ENCODE measurements around the gene KAT7. TPM values are rescaled to one million over a fixed set of nuclear protein-coding genes. Genes with fewer than 3 reads are reported as not detected.

Gene KAT7
- total RNA-seq, result 52.8 TPM
- long read RNA-seq, full-length matches to known transcripts, result 33 of 44 reads
- long read RNA-seq, partial matches to known transcripts, result 4 of 44 reads
- long read RNA-seq, other reads (novel, unspliced or antisense), result 7 of 44 reads

DNA sequence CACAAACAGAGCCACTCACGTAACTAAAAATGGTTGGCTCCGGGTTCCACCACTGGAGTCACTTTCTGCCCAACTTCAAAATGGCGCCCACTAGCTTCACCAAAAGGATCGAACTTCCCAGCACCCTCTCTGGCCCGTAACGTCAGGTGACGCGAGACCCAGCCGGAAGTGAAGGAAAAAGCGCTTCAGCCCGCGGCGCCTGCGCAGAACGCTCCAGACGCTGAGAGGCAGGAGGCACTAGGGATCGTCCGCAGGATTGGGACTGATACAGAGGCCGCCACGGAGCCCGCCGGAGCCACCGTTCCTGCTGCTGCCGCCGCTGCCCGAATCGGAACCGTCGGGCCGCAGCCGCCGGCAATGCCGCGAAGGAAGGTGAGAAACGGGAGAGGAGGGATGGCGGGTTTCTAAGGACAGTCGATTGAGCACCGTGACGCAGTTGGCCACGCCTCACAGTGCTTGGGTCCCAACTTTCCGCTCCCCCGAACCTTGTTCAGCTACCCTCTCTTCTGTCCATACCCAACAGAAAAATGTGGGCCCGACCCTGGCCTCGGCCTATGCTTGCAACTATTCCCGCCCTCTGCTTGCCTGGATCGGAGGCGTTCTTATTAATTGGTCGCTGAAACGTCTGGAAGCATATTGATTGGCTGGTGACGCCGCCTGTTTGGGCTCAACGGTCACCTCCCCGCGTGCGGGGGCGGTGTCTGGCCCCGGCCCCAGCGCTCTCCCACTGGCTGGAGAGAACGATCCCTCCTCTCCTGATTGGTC lies at the start of gene KAT7:
Gene KAT7, plus strand, starts transcription at position 204 of the 765 bp plus-strand sequence. Its CDS starts 154 bp downstream, at position 358.
- peak; percentile 95 for ATAC-seq
- DNase-seq, result peak; percentile 99
- intact Hi-C loops (cut with micrococcal nuclease), result no loop called here

DNA sequence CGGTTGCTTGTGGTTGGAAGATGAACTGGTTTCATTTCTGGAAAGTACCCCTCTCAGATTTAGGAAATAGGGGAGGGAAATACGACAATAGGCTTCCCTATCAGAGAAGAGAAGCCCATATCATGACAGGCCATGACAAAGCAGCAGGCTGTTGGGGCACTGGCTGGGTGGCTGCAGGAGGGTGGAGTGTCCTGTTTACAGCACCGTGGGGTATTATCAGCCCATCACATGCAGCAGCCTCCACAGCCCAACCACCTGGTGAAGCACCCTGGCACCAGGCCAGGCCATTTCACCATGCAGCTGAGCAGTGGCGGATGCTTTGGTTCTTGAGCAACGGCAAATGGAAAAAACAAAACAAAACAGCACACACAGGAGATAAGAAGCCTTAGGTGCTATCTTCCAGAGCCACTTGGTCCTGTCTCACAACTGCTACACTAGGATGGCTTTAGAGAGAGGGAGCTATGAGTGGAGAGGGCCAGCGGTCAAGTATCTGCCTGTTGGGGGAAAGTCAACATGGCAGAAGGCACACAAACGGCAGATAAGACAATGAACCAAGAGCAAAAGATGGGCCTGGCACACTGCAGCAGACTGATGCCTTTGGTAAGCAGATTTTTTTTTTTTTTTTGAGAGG lies 48.7 kb upstream of the KAT7 start:
- DNase-seq (peak; percentile 92), ATAC-seq (peak; percentile 81)
- intact Hi-C loops (cut with micrococcal nuclease), result no loop called here

DNA sequence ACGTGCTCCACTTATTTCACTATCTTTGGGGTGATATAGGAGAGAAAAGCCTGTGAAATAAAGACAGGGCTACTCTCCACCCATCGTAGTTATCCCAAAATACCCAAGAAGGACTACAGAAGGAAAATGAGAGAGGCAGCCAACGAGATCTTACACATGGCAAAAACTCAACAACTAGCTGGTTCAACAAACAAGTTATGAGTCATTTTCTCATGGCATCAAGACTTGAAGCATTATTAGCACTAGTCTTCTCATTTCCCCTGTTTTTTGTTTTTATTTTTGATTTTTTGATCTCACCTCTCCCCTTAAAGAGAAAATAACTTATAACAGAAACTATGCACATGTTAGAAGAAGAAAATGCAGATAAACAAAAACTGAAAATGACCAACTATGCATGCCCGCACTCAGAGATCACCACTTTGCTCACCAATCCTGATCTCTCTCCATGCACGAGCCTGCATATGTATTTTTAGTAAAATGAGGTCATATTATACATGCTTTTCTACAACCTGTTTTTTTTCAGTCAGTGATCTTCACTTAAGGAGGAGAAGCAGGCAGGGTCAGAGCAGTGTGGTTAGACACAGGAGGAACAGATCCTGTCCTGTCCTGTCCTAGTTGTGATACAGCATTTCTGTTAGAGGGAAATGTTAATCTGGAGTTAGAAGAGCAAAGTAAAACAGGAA lies 47.3 kb upstream of the KAT7 start:
- peak; percentile 21 for ATAC-seq

DNA sequence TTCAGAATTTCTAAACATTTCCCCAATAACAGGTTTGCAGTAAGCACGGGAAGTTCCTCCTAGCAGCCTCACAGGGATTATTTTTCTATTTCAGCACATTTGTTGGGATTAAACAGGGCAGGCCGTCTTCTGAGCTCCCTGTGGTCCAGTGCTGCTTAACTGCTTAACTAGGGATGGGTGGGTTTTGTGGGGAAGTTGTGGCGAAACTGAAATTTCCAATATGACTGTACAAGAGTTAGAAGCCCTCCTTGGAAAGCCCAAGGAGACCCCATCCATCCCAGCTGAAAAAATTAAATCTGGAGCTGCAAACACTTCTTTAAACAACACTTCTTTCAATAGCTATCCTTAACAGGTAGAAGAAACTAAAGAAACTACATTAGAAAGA lies 46.8 kb upstream of the KAT7 start:
- DNase-seq, result no peak
- no peak for ATAC-seq
- intact Hi-C loops (cut with micrococcal nuclease), result no loop called here

More for the DNA sequence above, 47.3 kb upstream of the KAT7 start:
- intact Hi-C loops (cut with micrococcal nuclease), result no loop called here
- no peak for DNase-seq

DNA sequence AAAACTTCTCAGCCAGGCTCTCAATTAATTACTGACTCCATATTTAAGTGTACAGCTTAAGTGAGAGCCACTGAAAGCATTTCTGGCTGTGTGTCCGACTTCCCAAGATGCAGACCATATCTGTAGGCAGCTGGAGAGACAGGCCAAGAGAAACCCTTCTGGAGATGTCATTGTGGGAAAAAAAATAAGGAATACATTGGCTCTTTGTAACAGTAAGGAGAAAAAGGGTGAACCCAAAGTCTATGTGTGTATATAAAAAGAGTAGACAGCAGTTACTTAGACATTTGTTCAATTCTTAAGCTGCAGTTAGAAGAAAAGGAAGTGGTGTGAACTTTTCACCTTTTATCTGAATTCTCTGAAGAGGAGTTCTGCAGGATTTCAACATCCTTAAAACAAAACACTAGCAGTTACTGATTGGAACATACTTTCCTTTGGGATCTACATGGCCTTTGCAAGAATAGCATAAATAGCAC lies 46.3 kb upstream of the KAT7 start:
- peak; percentile 39 for ATAC-seq
- no peak for DNase-seq
- intact Hi-C loops (cut with micrococcal nuclease), result no loop called here

DNA sequence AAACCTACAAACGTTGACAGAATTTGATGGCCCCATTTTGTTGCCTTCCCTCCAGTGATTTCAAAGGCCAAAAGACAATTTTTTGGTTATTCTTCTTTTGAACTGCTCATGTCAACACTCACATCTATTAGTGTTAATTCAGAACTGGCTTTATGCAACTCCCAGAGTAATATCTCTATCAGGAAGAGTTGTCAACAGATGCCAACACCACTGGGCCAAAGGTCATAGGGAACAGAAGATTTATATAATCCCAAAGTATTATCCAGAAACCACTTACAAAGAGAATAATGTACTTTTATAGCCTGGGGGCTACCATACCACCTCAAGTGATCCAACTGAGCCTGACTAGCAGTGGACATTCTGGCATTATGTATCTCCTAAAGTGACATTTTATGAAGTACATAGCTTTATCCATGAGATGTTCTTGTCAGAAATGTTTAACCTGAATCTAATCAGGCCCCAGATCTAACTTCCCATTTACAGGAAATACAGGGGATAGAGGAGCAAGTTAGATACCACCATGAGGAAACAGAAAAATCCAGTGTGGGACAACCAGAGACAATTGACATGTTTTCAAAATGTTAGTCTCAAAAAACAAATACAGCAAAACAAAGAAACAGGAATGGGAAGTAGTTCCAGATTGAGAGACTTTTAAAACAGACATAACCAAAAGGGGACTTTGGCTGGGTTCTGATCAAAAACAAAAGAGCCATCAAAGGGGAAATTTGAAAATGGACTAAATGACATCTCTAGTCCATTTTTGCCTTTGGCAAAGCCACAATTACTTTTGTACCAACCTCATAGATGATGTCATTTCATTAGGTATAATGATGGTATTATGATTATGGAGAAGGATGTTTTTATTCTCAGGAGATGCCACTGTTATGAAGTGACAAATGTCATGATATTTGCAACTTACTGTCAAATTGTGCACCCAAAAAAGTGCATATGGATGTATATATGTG lies 43.0 kb upstream of the KAT7 start:
- ATAC-seq (no peak), DNase-seq (no peak)
- intact Hi-C loops (cut with micrococcal nuclease), result no loop called here

DNA sequence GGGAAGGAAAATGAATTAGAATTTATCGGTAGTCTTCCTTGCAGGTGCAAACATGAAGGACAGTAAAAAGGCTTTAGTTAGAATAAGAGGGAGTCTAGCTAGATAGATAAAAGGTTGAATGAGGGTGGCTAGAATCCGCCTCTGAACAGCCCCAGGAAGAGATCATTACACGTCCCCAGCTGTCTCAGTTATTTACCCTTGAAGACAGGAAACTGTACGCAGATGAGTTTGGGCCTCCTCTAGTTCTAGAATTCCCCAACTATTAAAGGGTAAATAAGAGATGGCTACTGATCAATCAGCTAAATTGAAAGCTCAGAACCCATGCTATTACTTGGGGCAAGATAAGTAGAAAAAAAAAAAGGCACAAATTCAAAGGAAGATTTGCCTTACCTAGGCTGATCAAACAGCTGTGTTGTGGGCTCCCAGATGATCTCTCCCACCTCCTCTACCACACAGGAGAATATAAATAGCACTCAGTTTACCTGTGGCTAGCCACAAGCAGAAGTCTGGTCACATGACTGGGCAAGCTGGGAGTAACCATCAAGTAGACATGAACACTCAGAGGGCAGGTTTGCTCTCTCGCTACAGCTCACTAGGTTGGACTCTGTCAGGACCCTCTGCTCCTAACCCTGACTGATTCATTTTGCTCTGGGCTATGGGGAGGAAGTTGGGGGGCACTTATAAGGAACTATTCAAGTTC lies 41.5 kb upstream of the KAT7 start:
- ATAC-seq, result peak; percentile 28
- intact Hi-C loops (cut with micrococcal nuclease), result no loop called here
- no peak for DNase-seq

DNA sequence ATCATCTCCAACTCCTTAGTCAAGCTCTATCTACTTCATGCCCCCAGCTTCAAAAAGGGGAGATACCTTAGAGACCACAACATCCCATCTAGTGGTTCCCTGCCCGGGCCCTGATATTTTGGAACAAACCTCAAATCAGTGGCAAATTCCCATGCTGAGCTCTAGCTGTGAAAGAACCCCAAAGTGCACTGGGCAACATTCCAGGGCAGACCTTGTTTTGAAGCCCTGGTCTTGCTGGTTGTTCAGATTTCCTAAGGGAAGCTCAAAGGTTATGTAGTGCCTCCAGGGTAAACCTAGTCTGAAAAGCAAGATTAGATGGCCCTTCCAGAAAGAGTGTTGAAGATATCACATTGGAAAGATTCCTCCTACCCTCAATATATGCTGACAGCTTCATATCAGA lies 40.8 kb upstream of the KAT7 start:
- ATAC-seq (no peak), DNase-seq (no peak)
- intact Hi-C loops (cut with micrococcal nuclease), result no loop called here

DNA sequence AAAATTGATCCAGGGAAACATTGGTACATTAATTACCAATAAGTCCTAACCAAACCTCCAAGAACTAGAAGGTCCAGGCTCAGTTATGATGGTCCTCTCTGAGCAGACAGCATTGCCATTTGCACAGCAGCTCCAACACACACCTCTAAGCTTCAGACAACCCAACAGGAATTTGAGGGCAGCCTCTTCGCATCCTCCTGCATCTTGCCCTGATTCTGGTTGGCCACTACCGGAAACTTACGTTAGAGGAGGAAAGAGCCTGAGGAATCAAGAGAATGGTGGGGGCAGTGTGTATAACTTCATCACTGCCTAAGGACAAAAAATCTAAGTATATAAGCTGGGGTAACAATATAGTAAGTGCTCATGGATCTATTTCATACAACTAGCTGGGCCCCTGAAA lies 40.3 kb upstream of the KAT7 start:
- intact Hi-C loops (cut with micrococcal nuclease), result no loop called here
- DNase-seq, result no peak
- no peak for ATAC-seq

DNA sequence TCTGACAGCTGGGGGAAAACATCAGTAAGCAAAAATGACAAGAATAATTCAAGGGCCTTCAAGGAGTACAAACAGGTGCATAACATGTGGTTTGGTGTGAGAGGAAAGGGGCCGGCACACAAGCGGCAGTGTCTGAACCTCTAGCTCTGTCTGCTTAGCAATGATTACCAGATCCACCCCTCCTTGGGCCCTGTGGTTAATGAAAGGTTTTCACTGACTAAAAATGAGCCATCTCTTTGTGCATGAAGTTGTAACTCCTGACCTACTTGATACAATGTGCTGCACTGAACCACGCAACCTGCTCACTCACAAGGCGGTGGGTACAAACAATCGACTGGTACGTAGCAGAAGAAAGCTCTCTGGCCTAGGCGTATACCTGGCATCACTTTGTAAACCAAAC lies 39.7 kb upstream of the KAT7 start:
- ATAC-seq (no peak), DNase-seq (no peak)
- intact Hi-C loops (cut with micrococcal nuclease), result no loop called here

DNA sequence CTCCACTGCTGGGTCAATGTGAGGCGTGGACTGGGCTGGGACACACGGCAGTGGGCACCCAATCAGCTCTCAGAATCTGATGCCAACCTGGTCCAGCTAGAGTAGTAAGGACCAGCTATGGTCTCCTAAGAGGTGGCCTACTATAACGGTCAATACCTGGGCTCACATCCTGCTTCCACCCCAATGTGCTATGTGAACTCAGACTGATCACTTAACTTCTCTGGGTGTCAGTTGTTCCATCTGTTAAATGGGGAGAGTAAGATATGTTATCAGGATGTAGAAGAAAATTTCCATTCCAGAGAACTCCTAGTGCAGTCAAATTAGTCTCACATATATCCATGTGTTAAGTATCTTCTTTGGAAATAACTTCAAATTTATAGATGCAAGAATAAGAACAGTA lies 38.8 kb upstream of the KAT7 start:
- intact Hi-C loops (cut with micrococcal nuclease), result no loop called here
- DNase-seq (no peak), ATAC-seq (no peak)

DNA sequence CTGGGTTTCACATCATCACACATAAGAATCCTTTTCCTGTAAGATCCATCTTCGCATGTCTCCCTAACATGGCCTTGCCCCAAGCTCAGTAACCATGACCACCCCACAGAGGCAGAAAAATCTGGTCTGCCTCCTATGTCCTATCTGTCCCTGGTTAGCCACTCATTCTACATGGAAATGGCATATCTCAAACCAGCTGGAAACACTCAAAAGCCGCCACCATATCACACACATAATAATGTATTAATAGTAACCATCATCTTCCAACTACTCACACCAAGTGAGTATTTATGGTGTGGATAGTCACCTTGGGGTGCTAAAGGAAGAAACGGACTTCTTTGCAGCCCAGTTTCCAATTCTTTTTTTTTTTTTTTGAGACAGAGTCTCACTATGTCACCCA lies 36.0 kb upstream of the KAT7 start:
- DNase-seq (no peak), ATAC-seq (peak; percentile 60)
- intact Hi-C loops (cut with micrococcal nuclease), result no loop called here

DNA sequence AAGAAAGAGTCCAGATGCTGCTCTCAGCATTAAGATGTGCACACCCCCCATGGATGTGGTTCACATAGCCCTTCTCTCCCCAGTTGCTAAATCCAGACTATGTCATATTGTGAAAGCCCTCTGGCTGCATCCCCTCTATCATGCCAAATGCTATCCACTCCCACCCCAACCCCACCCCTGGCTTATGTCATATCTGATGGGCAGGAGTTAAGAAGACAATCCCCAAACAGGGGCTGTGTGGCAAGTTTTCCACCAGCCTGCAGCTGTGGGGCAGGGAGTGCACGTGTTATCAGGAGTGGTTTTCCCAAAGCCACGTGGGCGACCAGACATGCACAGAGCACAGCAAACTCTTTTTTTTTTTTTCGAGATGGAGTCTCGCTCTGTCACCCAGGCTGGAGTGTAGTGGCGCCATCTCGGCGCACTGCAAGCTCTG lies 34.5 kb upstream of the KAT7 start:
- DNase-seq (peak; percentile 72), ATAC-seq (peak; percentile 76)
- intact Hi-C loops (cut with micrococcal nuclease), result no loop called here

DNA sequence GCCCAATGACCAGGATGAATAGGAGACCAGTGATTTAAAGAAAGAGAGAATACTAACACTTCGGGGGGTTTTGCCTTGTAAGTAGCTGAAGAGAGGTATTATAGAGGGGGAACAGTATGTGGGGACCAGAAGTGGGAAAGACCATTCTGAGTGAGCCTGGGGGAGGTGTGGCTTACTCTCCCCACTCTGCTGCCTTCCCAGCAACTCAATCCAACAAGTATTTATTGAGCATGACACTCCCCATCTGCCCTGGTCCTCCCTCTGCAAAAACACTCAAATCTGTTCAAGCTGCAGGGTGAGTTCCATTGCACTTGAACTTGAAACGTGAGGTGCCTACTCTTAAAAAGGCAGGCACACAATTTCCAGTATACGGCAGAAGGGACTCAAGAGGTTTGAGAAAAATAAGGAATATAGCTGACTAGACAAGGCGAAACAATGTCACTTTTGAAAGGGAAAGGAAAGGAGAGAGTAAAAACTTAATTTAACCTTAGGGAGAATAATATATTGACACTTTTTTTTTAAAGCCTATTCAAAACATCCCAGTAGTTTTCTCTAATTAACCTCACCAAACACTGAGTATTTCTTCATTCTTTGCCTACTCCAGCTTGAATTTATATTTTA lies 32.7 kb upstream of the KAT7 start:
- ATAC-seq (no peak), DNase-seq (no peak)
- intact Hi-C loops (cut with micrococcal nuclease), result no loop called here

DNA sequence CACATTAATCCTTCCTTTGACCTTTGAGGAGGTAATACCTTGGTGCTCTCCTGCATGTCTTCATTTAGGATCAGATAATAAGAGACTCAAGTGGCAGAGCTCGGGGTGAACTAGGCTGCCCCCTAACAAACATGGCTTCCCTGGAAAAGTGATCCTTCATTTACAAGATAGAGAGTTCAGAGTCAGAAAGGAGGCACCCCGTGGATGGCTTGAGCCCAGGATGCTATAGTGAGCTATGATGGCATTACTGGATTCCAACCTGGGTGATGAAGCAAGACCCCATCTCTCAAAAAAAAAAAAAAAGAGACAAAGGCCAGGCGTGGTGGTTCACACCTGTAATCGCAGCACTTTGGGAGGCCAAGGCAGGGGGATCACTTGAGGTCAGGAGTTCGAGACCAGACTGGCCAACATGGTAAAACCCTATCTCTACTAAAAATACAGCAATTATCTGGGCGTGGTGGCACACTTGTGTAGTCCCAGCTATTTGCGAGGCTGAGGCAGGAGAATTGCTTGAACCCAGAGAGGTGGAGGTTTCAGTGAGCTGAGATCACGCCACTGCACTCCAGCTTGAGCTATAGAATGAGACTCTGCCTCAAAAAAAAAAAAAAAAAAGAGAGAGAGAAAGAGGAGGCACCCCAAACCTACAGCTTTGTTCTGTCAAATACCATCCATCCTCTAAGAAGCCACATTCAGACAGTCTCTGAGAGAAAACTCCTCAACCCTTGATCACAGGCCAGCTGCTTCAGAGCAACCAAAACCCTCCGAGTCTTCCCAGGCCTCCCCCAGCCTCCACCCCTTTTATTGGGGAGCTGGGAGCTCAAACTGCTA lies 31.9 kb upstream of the KAT7 start:
- DNase-seq (no peak), ATAC-seq (peak; percentile 6)
- intact Hi-C loops (cut with micrococcal nuclease), result no loop called here

DNA sequence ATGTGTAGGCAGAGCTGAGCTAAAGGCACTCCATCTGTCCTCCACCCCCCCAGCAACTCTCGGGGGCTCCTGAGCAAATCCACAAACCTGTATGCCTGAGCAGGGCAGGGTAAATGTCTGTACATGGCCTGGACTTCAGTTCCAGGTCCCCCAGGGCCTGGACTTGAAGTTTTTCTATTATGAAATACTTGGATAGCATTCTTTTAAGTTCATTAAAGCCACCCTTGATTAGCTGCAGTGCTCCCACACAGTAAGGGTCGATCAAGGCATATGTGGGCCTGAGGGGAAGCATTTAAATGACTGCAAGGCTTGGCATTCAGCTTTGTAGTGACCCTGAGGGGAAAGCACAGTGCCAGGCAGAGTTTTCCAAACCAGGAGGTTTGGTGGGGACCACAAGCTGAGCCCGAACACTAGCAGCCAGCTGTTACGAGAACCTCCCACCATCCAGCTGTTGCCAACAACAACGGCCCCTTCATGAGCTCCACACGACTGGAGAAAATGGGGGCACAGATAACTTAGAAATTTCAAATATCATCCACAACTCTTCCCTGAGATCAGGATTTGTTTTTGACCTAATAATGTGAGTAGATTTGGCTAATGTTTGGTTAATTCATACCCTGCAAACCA lies 31.2 kb upstream of the KAT7 start:
- intact Hi-C loops (cut with micrococcal nuclease), result no loop called here
- DNase-seq, result peak; percentile 34
- peak; percentile 35 for ATAC-seq

Data from left ventricle myocardium superior (tissue), 1 donor.